A549 (cell line): Measurements from ENCODE around the gene MAP3K7.

ENCODE experiments used
- MAX ChIP-seq: IDR thresholded peaks from 2 replicates; pipeline ENCODE4 v1.6.1; 2012
- POLR2A ChIP-seq: IDR thresholded peaks from 2 replicates; pipeline ENCODE4 v1.6.1; 2012; ENCODE audit warnings: mild to moderate bottlenecking, low read length
- SREBF2 ChIP-seq: fragments of 450-650 bp; IDR thresholded peaks from 2 replicates; pipeline ENCODE4 v1.6.1; 2014; ENCODE audit warnings: mild to moderate bottlenecking, moderate library complexity

- TF ChIP-seq POLR2A (no peak), MAX (no peak), SREBF2 (no peak)
These were observed 14.0 kb downstream of the MAP3K7 start for GRCh38 chr6:90572856-90573255.
